HEK293 (cell line): ENCODE data around the gene MCTP1.
A peak's percentile ranks its signal among the peaks of the same experiment; 100 is the strongest.

Experiments used
- CTCF ChIA-PET: fragments of 350-600 bp; formaldehyde crosslinking; extraction: SDS; loops from one replicate; lab custom pipeline; 2021; ENCODE audit warnings: antibody characterized with exemption; lab: Yijun Ruan, JAX
- POLR2A ChIA-PET: fragments of 300-600 bp; formaldehyde crosslinking; extraction: SDS; loops from one replicate; lab custom pipeline; 2020; ENCODE audit warnings: antibody characterized with exemption, inconsistent platforms; lab: Yijun Ruan, JAX
- H3K27ac ChIP-seq: fragments of 200-500 bp; sonication (Bioruptor generic); 2 replicates; pipeline ENCODE4 v1.5.1; 2014; ENCODE audit warnings: low read depth, low read length, control low read depth, inconsistent platforms; ENCODE audit errors: extremely low read depth
- H3K36me3 ChIP-seq, 2 experiments: fragments of 200-500 bp in 1 of 2; sonication (Bioruptor generic) in 1 of 2; 1 replicate in 1 of 2; 2 replicates in 1 of 2; pipeline ENCODE4 v1.5.1; 2014 to 2017; ENCODE audit warnings: inconsistent platforms in 2 of 2, low read length in 2 of 2; ENCODE audit not compliant: control insufficient read depth in 2 of 2, insufficient read depth in 1 of 2
- H3K4me1 ChIP-seq: fragments of 200-500 bp; sonication (Bioruptor generic); 2 replicates; pipeline ENCODE4 v1.5.1; 2014; ENCODE audit warnings: mild to moderate bottlenecking, low read length, inconsistent platforms; ENCODE audit not compliant: control insufficient read depth, insufficient read depth
- H3K4me3 ChIP-seq: 2 replicates; pipeline ENCODE4 v1.5.1; 2011; ENCODE audit warnings: low read depth, mild to moderate bottlenecking, control low read depth, low read length, moderate library complexity
- H3K9me3 ChIP-seq: fragments of 200-500 bp; sonication (Bioruptor generic); 2 replicates; pipeline ENCODE4 v1.5.1; 2014; ENCODE audit warnings: low read depth, low read length, inconsistent platforms; ENCODE audit not compliant: control insufficient read depth, insufficient read depth
- ATF2 ChIP-seq: fragments of 450-650 bp; formaldehyde crosslinking; IDR thresholded peaks from 2 replicates; pipeline ENCODE4 v1.5.1; 2016; ENCODE audit warnings: missing biosample characterization, missing genetic modification characterization, low read depth
- ZBTB11 ChIP-seq: fragments of 450-650 bp; formaldehyde crosslinking; conservative IDR thresholded peaks from 2 replicates; pipeline ENCODE4 v1.5.1; 2016; ENCODE audit warnings: low read depth, missing biosample characterization, missing genetic modification characterization
- ZBTB6 ChIP-seq: fragments of 450-650 bp; formaldehyde crosslinking; IDR thresholded peaks from 2 replicates; pipeline ENCODE4 v1.5.1; 2017; ENCODE audit warnings: missing biosample characterization, missing genetic modification characterization
- ZNF175 ChIP-seq: fragments of 450-650 bp; formaldehyde crosslinking; IDR thresholded peaks from 2 replicates; pipeline ENCODE4 v1.5.1; 2016; ENCODE audit warnings: missing biosample characterization, missing genetic modification characterization
- ZNF211 ChIP-seq: fragments of 450-650 bp; formaldehyde crosslinking; IDR thresholded peaks from 2 replicates; pipeline ENCODE4 v1.5.1; 2016; ENCODE audit warnings: low read depth, missing biosample characterization, missing genetic modification characterization
- ZNF221 ChIP-seq: fragments of 450-650 bp; formaldehyde crosslinking; IDR thresholded peaks from 2 replicates; pipeline ENCODE4 v1.5.1; 2017; ENCODE audit warnings: missing biosample characterization, missing genetic modification characterization, borderline replicate concordance
- ZNF23 ChIP-seq: fragments of 450-650 bp; formaldehyde crosslinking; IDR thresholded peaks from 2 replicates; pipeline ENCODE4 v1.5.1; 2016; ENCODE audit warnings: missing biosample characterization, missing genetic modification characterization, borderline replicate concordance
- ZNF266 ChIP-seq: fragments of 450-650 bp; formaldehyde crosslinking; IDR thresholded peaks from 2 replicates; pipeline ENCODE4 v1.5.1; 2016; ENCODE audit warnings: missing biosample characterization, missing genetic modification characterization, low read depth
- ZNF280D ChIP-seq: fragments of 450-650 bp; formaldehyde crosslinking; IDR thresholded peaks from 2 replicates; pipeline ENCODE4 v1.5.1; 2016; ENCODE audit warnings: missing biosample characterization, missing genetic modification characterization
- ZNF335 ChIP-seq: fragments of 450-650 bp; formaldehyde crosslinking; conservative IDR thresholded peaks from 2 replicates; pipeline ENCODE4 v1.5.1; 2016; ENCODE audit warnings: missing biosample characterization, missing genetic modification characterization
- ZNF394 ChIP-seq: fragments of 450-650 bp; formaldehyde crosslinking; IDR thresholded peaks from 2 replicates; pipeline ENCODE4 v1.5.1; 2016; ENCODE audit warnings: missing biosample characterization, missing genetic modification characterization, mild to moderate bottlenecking, moderate library complexity, borderline replicate concordance
- ZNF621 ChIP-seq: fragments of 450-650 bp; formaldehyde crosslinking; IDR thresholded peaks from 2 replicates; pipeline ENCODE4 v1.5.1; 2017; ENCODE audit warnings: missing biosample characterization, missing genetic modification characterization
- ZNF692 ChIP-seq: fragments of 450-650 bp; formaldehyde crosslinking; IDR thresholded peaks from 2 replicates; pipeline ENCODE4 v1.5.1; 2016; ENCODE audit warnings: missing biosample characterization, missing genetic modification characterization

MCTP1 gene

GRCh38 chr5:95050708-95051107, 234.2 kb downstream of the MCTP1 start (continued):
- no peak for TF ChIP-seq ZNF211 (tag by site-specific recombination)
- TF ChIP-seq ATF2 = peak; percentile 54; the same call in 1 of the 2 replicates
- no peak for TF ChIP-seq ZNF23 (tag by site-specific recombination)
- no peak for TF ChIP-seq ZBTB6 (tag by site-specific recombination)
- no peak for TF ChIP-seq ZNF175 (tag by site-specific recombination)
- TF ChIP-seq ZNF692 (tag by site-specific recombination) = peak; percentile 68; the same call in 1 of the 2 replicates
- no peak for TF ChIP-seq ZBTB11 (tag by site-specific recombination)
- TF ChIP-seq ZNF266 = no peak
- TF ChIP-seq ZNF221 = no peak
- TF ChIP-seq ZNF280D (tag by site-specific recombination) = no peak
- peak; percentile 40; the same call in 1 of the 2 replicates for TF ChIP-seq ZNF335 (tag by site-specific recombination)

GRCh38 chr5:95048628-95049027, 236.3 kb downstream of the MCTP1 start:
- peaks cover 5% of the 10 kb centered on the region; the same call in 1 of the 2 replicates for H3K4me1 ChIP-seq
- no peak for TF ChIP-seq ZNF394 (tag by site-specific recombination)
- no peak for TF ChIP-seq ZNF621
- TF ChIP-seq, all 188 proteins: peak for 0
- Histone ChIP-seq H3K9me3 (no peaks in the 10 kb centered on the region), H3K27ac (no peak overlapping the region), H3K36me3 (no peaks in the 10 kb centered on the region), H3K4me3 (no peak overlapping the region)
- CTCF ChIA-PET = no interaction called here
- POLR2A ChIA-PET = no interaction called here
